ENCODE data around the gene PDIA5.

The PDIA5 gene

GRCh38 chr3:123105201-123106189 is 38.7 kb downstream of the PDIA5 start:
- H2BK15ac ChIP-seq (ENCODE audit: low read depth, poor library complexity, severe bottlenecking), result no peak overlapping the region
- peaks cover 5% of the 10 kb centered on the region for H3K4me1 ChIP-seq (ENCODE audit: control insufficient read depth, insufficient read depth, low read depth, low read length)
- H3K14ac ChIP-seq (ENCODE audit: low read length in 2 of 2), result no peak overlapping the region
- H3K27ac ChIP-seq (ENCODE audit: low read length, poor library complexity, severe bottlenecking), result no peak overlapping the region
- H4K91ac ChIP-seq (ENCODE audit: low read length), result no peak overlapping the region
- no peak for DNase-seq
- no peak overlapping the region for H3K4me2 ChIP-seq (ENCODE audit: low read length, poor library complexity, severe bottlenecking)
- H2AFZ ChIP-seq (ENCODE audit: low read depth, low read length), result no peak overlapping the region
- H3K18ac ChIP-seq (ENCODE audit: low read depth in 1 of 2, low read length in 2 of 2), result no peak overlapping the region
- H3K23ac ChIP-seq (ENCODE audit: low read length in 2 of 2), result no peak overlapping the region
- WGBS, result 93% methylated on average over 12 of the region's 12 CpGs
- H3K4me3 ChIP-seq (ENCODE audit: insufficient read depth in 1 of 2, low read depth in 1 of 2, low read length in 2 of 2), result no peak overlapping the region
- no peak overlapping the region for H2BK12ac ChIP-seq (ENCODE audit: low read length in 2 of 2)
- no peak overlapping the region for H2BK5ac ChIP-seq (ENCODE audit: low read depth, low read length, poor library complexity, severe bottlenecking)
- no peaks in the 10 kb centered on the region for H3K27me3 ChIP-seq (ENCODE audit: control insufficient read depth in 1 of 2, insufficient read depth in 1 of 2, low read length in 2 of 2)
- no peak overlapping the region for H3K4ac ChIP-seq (ENCODE audit: low read depth in 1 of 2, low read length in 2 of 2)
- peaks cover 43 to 86% of the 10 kb centered on the region in 2 experiments for H3K36me3 ChIP-seq (ENCODE audit: control insufficient read depth in 1 of 2, insufficient read depth in 2 of 2, low read depth in 1 of 2, low read length in 2 of 2)
- no peak overlapping the region for H3K9ac ChIP-seq (ENCODE audit: low read length)
- no peak overlapping the region for H2AK5ac ChIP-seq (ENCODE audit: low read length, severe bottlenecking)
- H2BK120ac ChIP-seq (ENCODE audit: low read depth, low read length), result no peak overlapping the region
- H3K79me1 ChIP-seq (replicated peaks; ENCODE audit: low read length, poor library complexity, severe bottlenecking), result peaks cover 14% of the 10 kb centered on the region
- no peaks in the 10 kb centered on the region for H3K9me3 ChIP-seq (ENCODE audit: control insufficient read depth, low read length)
- no peak overlapping the region for H4K8ac ChIP-seq (ENCODE audit: low read length)

- Histone ChIP-seq H3K4me3 (ENCODE audit: insufficient read depth in 1 of 2, low read depth in 1 of 2, low read length in 2 of 2) (no peak overlapping the region), H3K23ac (ENCODE audit: low read length in 2 of 2) (no peak overlapping the region), H3K27me3 (ENCODE audit: control insufficient read depth in 1 of 2, insufficient read depth in 1 of 2, low read length in 2 of 2) (no peaks in the 10 kb centered on the region), H3K79me1 (replicated peaks; ENCODE audit: low read length, poor library complexity, severe bottlenecking) (no peaks in the 10 kb centered on the region), H3K4ac (ENCODE audit: low read depth in 1 of 2, low read length in 2 of 2) (no peak overlapping the region), H3K9ac (ENCODE audit: low read length) (no peak overlapping the region), H3K36me3 (ENCODE audit: control insufficient read depth in 1 of 2, insufficient read depth in 2 of 2, low read depth in 1 of 2, low read length in 2 of 2) (peaks cover 54 to 88% of the 10 kb centered on the region in 2 experiments), H2AK5ac (ENCODE audit: low read length, severe bottlenecking) (no peak overlapping the region), H2AFZ (ENCODE audit: low read depth, low read length) (no peak overlapping the region), H3K18ac (ENCODE audit: low read depth in 1 of 2, low read length in 2 of 2) (no peak overlapping the region), H3K14ac (ENCODE audit: low read length in 2 of 2) (no peak overlapping the region), H2BK12ac (ENCODE audit: low read length in 2 of 2) (no peak overlapping the region), H3K9me3 (ENCODE audit: control insufficient read depth, low read length) (no peaks in the 10 kb centered on the region), H4K91ac (ENCODE audit: low read length) (no peak overlapping the region), H2BK5ac (ENCODE audit: low read depth, low read length, poor library complexity, severe bottlenecking) (no peak overlapping the region), H2BK120ac (ENCODE audit: low read depth, low read length) (no peak overlapping the region), H4K8ac (ENCODE audit: low read length) (no peak overlapping the region), H3K4me1 (ENCODE audit: control insufficient read depth, insufficient read depth, low read depth, low read length) (no peaks in the 10 kb centered on the region), H2BK15ac (ENCODE audit: low read depth, poor library complexity, severe bottlenecking) (no peak overlapping the region), H3K27ac (ENCODE audit: low read length, poor library complexity, severe bottlenecking) (no peak overlapping the region), H3K4me2 (ENCODE audit: low read length, poor library complexity, severe bottlenecking) (no peak overlapping the region)
- no peak for DNase-seq
- 96% methylated on average over 18 of the region's 19 CpGs for WGBS
These were observed 43.6 kb downstream of the PDIA5 start for GRCh38 chr3:123110282-123110975.

- DNase-seq, result no peak
- no peak overlapping the region for H2BK15ac ChIP-seq (ENCODE audit: low read depth, poor library complexity, severe bottlenecking)
- H3K4me1 ChIP-seq (ENCODE audit: control insufficient read depth, insufficient read depth, low read depth, low read length), result no peaks in the 10 kb centered on the region
- H4K91ac ChIP-seq (ENCODE audit: low read length), result no peak overlapping the region
- no peaks in the 10 kb centered on the region for H3K27me3 ChIP-seq (ENCODE audit: control insufficient read depth in 1 of 2, insufficient read depth in 1 of 2, low read length in 2 of 2)
- H2AFZ ChIP-seq (ENCODE audit: low read depth, low read length), result no peak overlapping the region
- H2BK120ac ChIP-seq (ENCODE audit: low read depth, low read length), result no peak overlapping the region
- H2BK5ac ChIP-seq (ENCODE audit: low read depth, low read length, poor library complexity, severe bottlenecking), result no peak overlapping the region
- H4K8ac ChIP-seq (ENCODE audit: low read length), result no peak overlapping the region
- H3K9ac ChIP-seq (ENCODE audit: low read length), result no peak overlapping the region
- H3K9me3 ChIP-seq (ENCODE audit: control insufficient read depth, low read length), result no peaks in the 10 kb centered on the region
- no peak overlapping the region for H3K4me2 ChIP-seq (ENCODE audit: low read length, poor library complexity, severe bottlenecking)
- H3K4me3 ChIP-seq (ENCODE audit: insufficient read depth in 1 of 2, low read depth in 1 of 2, low read length in 2 of 2), result no peak overlapping the region
- H3K36me3 ChIP-seq (ENCODE audit: control insufficient read depth in 1 of 2, insufficient read depth in 2 of 2, low read depth in 1 of 2, low read length in 2 of 2), result peaks cover 61 to 88% of the 10 kb centered on the region in 2 experiments
- no peak overlapping the region for H3K27ac ChIP-seq (ENCODE audit: low read length, poor library complexity, severe bottlenecking)
- no peak overlapping the region for H2BK12ac ChIP-seq (ENCODE audit: low read length in 2 of 2)
- no peak overlapping the region for H2AK5ac ChIP-seq (ENCODE audit: low read length, severe bottlenecking)
- no peak overlapping the region for H3K14ac ChIP-seq (ENCODE audit: low read length in 2 of 2)
- WGBS, result 99% methylated on average over 11 of the region's 11 CpGs
- H3K18ac ChIP-seq (ENCODE audit: low read depth in 1 of 2, low read length in 2 of 2), result no peak overlapping the region
- no peak overlapping the region for H3K4ac ChIP-seq (ENCODE audit: low read depth in 1 of 2, low read length in 2 of 2)
- H3K79me1 ChIP-seq (replicated peaks; ENCODE audit: low read length, poor library complexity, severe bottlenecking), result no peaks in the 10 kb centered on the region
- H3K23ac ChIP-seq (ENCODE audit: low read length in 2 of 2), result no peak overlapping the region
These were observed 44.3 kb downstream of the PDIA5 start for GRCh38 chr3:123110976-123111615.

GRCh38 chr3:123111640-123112039 is 44.8 kb downstream of the PDIA5 start:
- no peaks in the 10 kb centered on the region for H3K79me1 ChIP-seq (replicated peaks; ENCODE audit: low read length, poor library complexity, severe bottlenecking)
- H3K4me3 ChIP-seq (ENCODE audit: insufficient read depth in 1 of 2, low read depth in 1 of 2, low read length in 2 of 2), result no peak overlapping the region
- no peak overlapping the region for H3K4ac ChIP-seq (ENCODE audit: low read depth in 1 of 2, low read length in 2 of 2)
- no peak overlapping the region for H4K91ac ChIP-seq (ENCODE audit: low read length)
- no peak overlapping the region for H2AFZ ChIP-seq (ENCODE audit: low read depth, low read length)
- no peak overlapping the region for H3K27ac ChIP-seq (ENCODE audit: low read length, poor library complexity, severe bottlenecking)
- H3K9ac ChIP-seq (ENCODE audit: low read length), result no peak overlapping the region
- H2BK15ac ChIP-seq (ENCODE audit: low read depth, poor library complexity, severe bottlenecking), result no peak overlapping the region
- H3K36me3 ChIP-seq (ENCODE audit: control insufficient read depth in 1 of 2, insufficient read depth in 2 of 2, low read depth in 1 of 2, low read length in 2 of 2), result peaks cover 62 to 88% of the 10 kb centered on the region in 2 experiments
- 99% methylated on average over 6 of the region's 6 CpGs for WGBS
- H3K4me2 ChIP-seq (ENCODE audit: low read length, poor library complexity, severe bottlenecking), result no peak overlapping the region
- H3K4me1 ChIP-seq (ENCODE audit: control insufficient read depth, insufficient read depth, low read depth, low read length), result no peaks in the 10 kb centered on the region
- no peak overlapping the region for H3K14ac ChIP-seq (ENCODE audit: low read length in 2 of 2)
- DNase-seq, result no peak
- H2BK120ac ChIP-seq (ENCODE audit: low read depth, low read length), result no peak overlapping the region
- no peak overlapping the region for H2BK5ac ChIP-seq (ENCODE audit: low read depth, low read length, poor library complexity, severe bottlenecking)
- no peak overlapping the region for H2BK12ac ChIP-seq (ENCODE audit: low read length in 2 of 2)
- H3K23ac ChIP-seq (ENCODE audit: low read length in 2 of 2), result no peak overlapping the region
- no peaks in the 10 kb centered on the region for H3K9me3 ChIP-seq (ENCODE audit: control insufficient read depth, low read length)
- H3K18ac ChIP-seq (ENCODE audit: low read depth in 1 of 2, low read length in 2 of 2), result no peak overlapping the region
- H3K27me3 ChIP-seq (ENCODE audit: control insufficient read depth in 1 of 2, insufficient read depth in 1 of 2, low read length in 2 of 2), result no peaks in the 10 kb centered on the region
- no peak overlapping the region for H4K8ac ChIP-seq (ENCODE audit: low read length)
- H2AK5ac ChIP-seq (ENCODE audit: low read length, severe bottlenecking), result no peak overlapping the region

Data from mesenchymal stem cell (in vitro differentiated cells and primary cell).